Left kidney (tissue), 2 donors: ENCODE data around the gene ALG1. TPM values are rescaled to one million over a fixed set of nuclear protein-coding genes. Genes with fewer than 3 reads are reported as not detected.
A peak's percentile ranks its signal among the peaks of the same experiment; 100 is the strongest.
"Not testable (repeated sequence)": the region's sequence is repeated elsewhere in the genome, so short reads cannot be mapped to it uniquely, and the experiment has no call there.

Experiments
- DNase-seq: peaks from one replicate; pipeline ENCODE4 v3.0.0-alpha.2; 2013
- polyA plus RNA-seq: library from polyadenylated mRNA; unstranded; fragments of 120-200 nt; gene quantifications from one replicate; pipeline ENCODE4 v1.2.1, GENCODE V29; 2013; ENCODE audit not compliant: insufficient read length

The ALG1 gene
- polyA plus RNA-seq, 1 donor: 23.5 TPM

- peak; percentile 96 for DNase-seq
Observed at GRCh38 chr16:5097470-5098220, 26.0 kb downstream of the ALG1 start, which contains the start of gene EEF2KMT. EEF2KMT (minus strand) TSS chr16:5097795; CDS start chr16:5097739, 56 bp downstream.

GRCh38 chr16:5098221-5099159 is 26.8 kb downstream of the ALG1 start:
- DNase-seq: peak; percentile 67

GRCh38 chr16:5099174-5099573 is 27.5 kb downstream of the ALG1 start:
- not testable (repeated sequence) for DNase-seq

GRCh38 chr16:5103296-5104032 is 31.8 kb downstream of the ALG1 start:
- not testable (repeated sequence) for DNase-seq

GRCh38 chr16:5105039-5105438 is 33.4 kb downstream of the ALG1 start:
- not testable (repeated sequence) for DNase-seq

- no peak for DNase-seq
Observed at GRCh38 chr16:5108505-5109158, 37.0 kb downstream of the ALG1 start.

- not testable (repeated sequence) for DNase-seq
Observed at GRCh38 chr16:5110933-5111332, 39.3 kb downstream of the ALG1 start.

GRCh38 chr16:5116780-5117295 is 45.2 kb downstream of the ALG1 start:
- DNase-seq: not testable (repeated sequence)

GRCh38 chr16:5117300-5118087 is 45.9 kb downstream of the ALG1 start:
- not testable (repeated sequence) for DNase-seq

- DNase-seq: not testable (repeated sequence)
Observed at GRCh38 chr16:5131467-5132004, 59.9 kb downstream of the ALG1 start.

GRCh38 chr16:5132915-5133600 is 61.4 kb downstream of the ALG1 start:
- not testable (repeated sequence) for DNase-seq

- not testable (repeated sequence) for DNase-seq
Observed at GRCh38 chr16:5134739-5135452, 63.3 kb downstream of the ALG1 start.

Other genes with a start within 250 kb of the ALG1 start
- 163 TPM for gene GLYR1, start 224.6 kb upstream of the ALG1 start, polyA plus RNA-seq
- 39.1 TPM for gene UBN1, start 224.4 kb upstream of the ALG1 start, polyA plus RNA-seq
- 30.3 TPM for gene PPL, start 134.7 kb upstream of the ALG1 start, polyA plus RNA-seq
- gene SEC14L5, start 113.5 kb upstream of the ALG1 start, polyA plus RNA-seq: 0.12 TPM
- 12.2 TPM for gene NAGPA, start 37.9 kb upstream of the ALG1 start, polyA plus RNA-seq
- 3.3 TPM for gene C16orf89, start 5.9 kb upstream of the ALG1 start, polyA plus RNA-seq
- 14.4 TPM for gene EEF2KMT, start 26.0 kb downstream of the ALG1 start, polyA plus RNA-seq